K562 (cell line): ENCODE results near the gene TMEM156. TPM values are rescaled to one million over a fixed set of nuclear protein-coding genes. Genes with fewer than 3 reads are reported as not detected.
A peak's percentile ranks its signal among the peaks of the same experiment; 100 is the strongest.

Experiments used
- ATAC-seq: fragments of 200-7000 bp; cut with Tn5 transposase; 3 replicates; pipeline ENCODE4 v1.9.1; 2020; ENCODE audit warnings: moderate library complexity
- BruUV-seq: library from RNA; stranded (reverse); fragments of 400-500 nt; replicated peaks from 2 replicates; lab custom pipeline; 2021; lab: Mats Ljungman, UMichigan
- CTCF ChIA-PET: fragments of 300-600 bp; formaldehyde crosslinking; extraction: SDS; loops from one replicate; lab custom pipeline; 2021; ENCODE audit warnings: low intra/inter-chr PET ratio; lab: Yijun Ruan, JAX
- POLR2A ChIA-PET: fragments of 300-600, 350-650 bp; sonication (Branson Sonifier 250); formaldehyde crosslinking; extraction: SDS; loops from one replicate; lab custom pipeline; 2021; ENCODE audit warnings: antibody characterized with exemption, inconsistent platforms; lab: Yijun Ruan, JAX
- DNase-seq, 4 experiments: peaks; one replicate each; pipeline versions ENCODE4 v3.0.0 to v3.0.0-alpha.2; 2011 to 2018; ENCODE audit warnings: low spot score in 3 of 4, mixed read lengths in 3 of 4; ENCODE audit errors: extremely low read depth in 1 of 4
- FAIRE-seq: peaks from 2 replicates; lab custom pipeline; 2011; peaks lifted over from hg19 to GRCh38; lab: Jason Lieb, UNC
- H2AFZ ChIP-seq: 2 replicates; pipeline ENCODE4 v1.6.0; 2011; ENCODE audit warnings: low read depth, low read length, control low read depth, inconsistent platforms
- H3K27ac ChIP-seq: fragments of 200-600 bp; 3 replicates; pipeline ENCODE4 v1.8.0; 2011; ENCODE audit warnings: low read depth, mild to moderate bottlenecking, control low read depth, inconsistent platforms, low read length, moderate library complexity, mixed read lengths; ENCODE audit errors: extremely low read depth
- H3K27me3 ChIP-seq, 2 experiments: fragments of 300-600 bp in 1 of 2; 2 replicates in 1 of 2; 3 replicates in 1 of 2; pipeline versions ENCODE4 v1.6.0 to v1.8.0; 2011; ENCODE audit warnings: inconsistent platforms in 2 of 2, low read length in 2 of 2, mild to moderate bottlenecking in 1 of 2, mixed read lengths in 1 of 2, moderate library complexity in 1 of 2; ENCODE audit not compliant: control insufficient read depth in 2 of 2, insufficient read depth in 2 of 2
- H3K36me3 ChIP-seq: fragments of 300-600 bp; 3 replicates; pipeline ENCODE4 v1.8.0; 2011; ENCODE audit warnings: mild to moderate bottlenecking, low read length, inconsistent platforms; ENCODE audit not compliant: control insufficient read depth, insufficient read depth
- H3K4me1 ChIP-seq, 2 experiments: fragments of 200-600 bp in 1 of 2; replicated peaks in 1 of 2; 2 replicates in 1 of 2; 3 replicates in 1 of 2; pipeline versions ENCODE4 v1.5.1 to v1.8.0; 2011; ENCODE audit warnings: inconsistent platforms in 2 of 2, low read length in 2 of 2, mild to moderate bottlenecking in 1 of 2, mixed read lengths in 1 of 2, moderate library complexity in 1 of 2; ENCODE audit not compliant: control insufficient read depth in 2 of 2, insufficient read depth in 2 of 2
- H3K4me2 ChIP-seq: 2 replicates; pipeline ENCODE4 v1.6.1; 2011; ENCODE audit warnings: low read length, control low read depth, inconsistent platforms, mixed read lengths; ENCODE audit not compliant: insufficient read depth
- H3K4me3 ChIP-seq: fragments of 200-600 bp; sonication (generic), shearing (Covaris generic); 2 replicates; pipeline ENCODE4 v1.5.1; 2016; ENCODE audit warnings: control low read depth, inconsistent platforms
- H3K79me2 ChIP-seq: fragments of 200-600 bp; 3 replicates; pipeline ENCODE4 v1.8.0; 2011; ENCODE audit warnings: low read length, inconsistent platforms; ENCODE audit not compliant: control insufficient read depth, insufficient read depth
- H3K9ac ChIP-seq, 2 experiments: 2 replicates each; pipeline versions ENCODE4 v1.6.0 to v1.6.1; 2011; ENCODE audit warnings: low read depth in 2 of 2, low read length in 2 of 2, control low read depth in 1 of 2, inconsistent platforms in 1 of 2, mild to moderate bottlenecking in 1 of 2, mixed read lengths in 1 of 2; ENCODE audit not compliant: insufficient read depth in 1 of 2
- H3K9me1 ChIP-seq: one replicate; pipeline ENCODE4 v1.6.0; 2011; ENCODE audit warnings: inconsistent platforms, mild to moderate bottlenecking, low read length, moderate library complexity; ENCODE audit not compliant: control insufficient read depth, insufficient read depth
- H3K9me3 ChIP-seq: replicated peaks from 2 replicates; pipeline ENCODE4 v1.5.1; 2011; ENCODE audit warnings: low read depth, low read length, inconsistent platforms; ENCODE audit not compliant: control insufficient read depth, insufficient read depth
- H4K20me1 ChIP-seq: replicated peaks from 2 replicates; pipeline ENCODE4 v1.6.1; 2011; ENCODE audit warnings: low read length, inconsistent platforms, mixed read lengths; ENCODE audit not compliant: control insufficient read depth, insufficient read depth
- ADNP ChIP-seq: fragments of 200-800 bp; sonication (Bioruptor generic); IDR thresholded peaks from 2 replicates; pipeline ENCODE4 v1.6.1; 2016; ENCODE audit warnings: missing genetic modification characterization, missing compliant biosample characterization
- ATF3 ChIP-seq, 2 experiments: fragments of 450-650 bp in 1 of 2; sonication (generic) in 1 of 2; formaldehyde crosslinking in 1 of 2; IDR thresholded peaks in 1 of 2; conservative IDR thresholded peaks in 1 of 2; 2 replicates each; pipeline versions ENCODE4 v1.6.1 to v1.8.1; 2016 to 2023; ENCODE audit warnings: mild to moderate bottlenecking in 2 of 2, moderate library complexity in 2 of 2, inconsistent platforms in 1 of 2, missing genetic modification reagents in 1 of 2
- CHAMP1 ChIP-seq: fragments of 450-650 bp; IDR thresholded peaks from 2 replicates; pipeline ENCODE4 v1.6.1; 2016; ENCODE audit warnings: mild to moderate bottlenecking
- DACH1 ChIP-seq: fragments of 450-650 bp; IDR thresholded peaks from 2 replicates; pipeline ENCODE4 v1.6.1; 2018; ENCODE audit not compliant: partially characterized antibody
- ERF ChIP-seq: fragments of 450-650 bp; formaldehyde crosslinking; IDR thresholded peaks from 2 replicates; pipeline ENCODE4 v1.4.0; 2020; ENCODE audit warnings: mild to moderate bottlenecking, mixed read lengths
- MNT ChIP-seq, 2 experiments: fragments of 450-650 bp; conservative IDR thresholded peaks; 2 replicates each; pipeline ENCODE4 v1.6.1; 2017; ENCODE audit warnings: mild to moderate bottlenecking in 2 of 2, moderate library complexity in 2 of 2
- POLR3A ChIP-seq: IDR thresholded peaks from 2 replicates; pipeline ENCODE4 v1.6.1; 2011; ENCODE audit warnings: borderline replicate concordance, mild to moderate bottlenecking, moderate library complexity; ENCODE audit not compliant: insufficient read length, insufficient read depth; ENCODE audit errors: extremely low read depth
- TRIM24 ChIP-seq, 2 experiments: fragments of 450-650 bp; IDR thresholded peaks; 2 replicates each; pipeline ENCODE4 v1.6.1; 2016
- ZNF140 ChIP-seq: fragments of 250-450 bp; sonication (Bioruptor Pico); IDR thresholded peaks from 2 replicates; pipeline ENCODE4 v1.8.0; 2021; ENCODE audit warnings: moderate library complexity, mild to moderate bottlenecking, inconsistent platforms
- ZNF518B ChIP-seq: fragments of 250-450 bp; sonication (Bioruptor Pico); IDR thresholded peaks from 2 replicates; pipeline ENCODE4 v1.5.0; 2021; ENCODE audit warnings: mild to moderate bottlenecking, moderate library complexity
- WGBS: fragments of 100-300 bp; shearing (Covaris generic); methylation state at CpG from one replicate; pipeline ENCODE4 v1.1.6; 2016; ENCODE audit warnings: low coverage, mixed read lengths; ENCODE audit not compliant: insufficient coverage; ENCODE audit errors: missing lambda C conversion rate; 5-methylcytosine and 5-hydroxymethylcytosine counted together
- in situ Hi-C: fragments of 300-500 bp; cut with MboI; formaldehyde crosslinking; loops from 4 replicates; pipeline ENCODE4 v1.15.0; 2018; ENCODE audit warnings: inconsistent platforms, mixed read lengths
- intact Hi-C: fragments of 100-400 bp; cut with micrococcal nuclease; formaldehyde crosslinking; loops from 2 replicates; pipeline ENCODE4 v1.14.2; 2022
- polyA plus RNA-seq, 8 experiments: library from polyadenylated mRNA; depleted of rRNA in 4 of 8; stranded (reverse) in 5 of 8; unstranded in 3 of 8; fragments of >200 nt; fragmentation: Nextera tagmentation in 2 of 8; fragmentation: Illumina TruSeq in 1 of 8; extraction: Ambion mirVana in 2 of 8; extraction: Trizol in 1 of 8; gene quantifications; 2 replicates each; pipeline versions ENCODE4 v1.2.1 to v1.2.3, GENCODE V29; 2011 to 2014; ENCODE audit warnings: inconsistent platforms in 1 of 8, missing spikeins in 1 of 8
- total RNA-seq, 7 experiments: library from RNA; depleted of rRNA in 6 of 7; stranded (reverse); fragments of >200 nt in 6 of 7; fragmentation: Illumina TruSeq in 2 of 7; extraction: Trizol in 2 of 7; gene quantifications; 2 replicates each; pipeline versions ENCODE4 v1.2.1 to v1.2.3, GENCODE V29; 2011 to 2021; ENCODE audit warnings: low replicate concordance in 1 of 7

The TMEM156 gene
- total and polyA plus RNA-seq, 9 of the 15 experiments (the other 6 are each of a cell fraction or from before 2014, with no cell fraction given) = 3.5 to 9.6 (median 6.4) TPM

GRCh38 chr4:39024311-39024865 lies 7.8 kb downstream of the TMEM156 start:
- Histone ChIP-seq H2AFZ (peak overlapping the region; percentile 89; the same call in 1 of the 2 replicates), H3K36me3 (no peaks in the 10 kb centered on the region), H4K20me1 (no peaks in the 10 kb centered on the region), H3K9me3 (no peaks in the 10 kb centered on the region), H3K4me3 (no peak overlapping the region), H3K27ac (peak overlapping the region; percentile 82; the same call in 1 of the 3 replicates), H3K4me1 (peaks cover 7 to 11% of the 10 kb centered on the region in 2 experiments; a peak in 2 of 5 replicates), H3K9ac (no peak overlapping the region), H3K4me2 (no peak overlapping the region), H3K79me2 (no peaks in the 10 kb centered on the region; the same call in 2 of the 3 replicates), H3K27me3 (no peaks in the 10 kb centered on the region), H3K9me1 (no peaks in the 10 kb centered on the region)
- no TSS peak for BruUV-seq
- ATAC-seq (no peak), FAIRE-seq (no peak), DNase-seq (no peak)
- intact Hi-C loops = loop anchor here (2.0 kb wide), 1 partner anchor 20 kb away; no protein-coding TSS in a partner anchor
- 91% methylated on average over 3 of the region's 3 CpGs for WGBS
- ChIA-PET CTCF (no interaction called here), POLR2A (interaction anchor here (0.5 to 1.8 kb wide), 3 partner anchors 19 to 264 kb away, joined by 3 to 7 read pairs (median 4); no protein-coding TSS in a partner anchor)
- in situ Hi-C loops = no loop called here
- TF ChIP-seq DACH1 (no peak), MNT (conservative IDR thresholded peaks at IDR 0.05) (no peak), TRIM24 (IDR thresholded peaks at IDR 0.05) (peak; percentile 56 to 77; a peak in 1 of 4 replicates), CHAMP1 (0 out of 2 replicates have a peak, but pooled peaks have one; percentile 60), ZNF518B (no peak), ERF (CRISPR knock-in tag) (no peak), ATF3 (IDR thresholded peaks at IDR 0.05) (peak; percentile 69), ATF3 (CRISPR knock-in tag; conservative IDR thresholded peaks at IDR 0.05) (no peak), ZNF140 (CRISPR knock-in tag) (no peak), POLR3A (no peak), ADNP (0 out of 2 replicates have a peak, but pooled peaks have one; percentile 33)
